ENCODE data around the gene CPNE9.
A peak's percentile ranks its signal among the peaks of the same experiment; 100 is the strongest.

Gene CPNE9

DNA sequence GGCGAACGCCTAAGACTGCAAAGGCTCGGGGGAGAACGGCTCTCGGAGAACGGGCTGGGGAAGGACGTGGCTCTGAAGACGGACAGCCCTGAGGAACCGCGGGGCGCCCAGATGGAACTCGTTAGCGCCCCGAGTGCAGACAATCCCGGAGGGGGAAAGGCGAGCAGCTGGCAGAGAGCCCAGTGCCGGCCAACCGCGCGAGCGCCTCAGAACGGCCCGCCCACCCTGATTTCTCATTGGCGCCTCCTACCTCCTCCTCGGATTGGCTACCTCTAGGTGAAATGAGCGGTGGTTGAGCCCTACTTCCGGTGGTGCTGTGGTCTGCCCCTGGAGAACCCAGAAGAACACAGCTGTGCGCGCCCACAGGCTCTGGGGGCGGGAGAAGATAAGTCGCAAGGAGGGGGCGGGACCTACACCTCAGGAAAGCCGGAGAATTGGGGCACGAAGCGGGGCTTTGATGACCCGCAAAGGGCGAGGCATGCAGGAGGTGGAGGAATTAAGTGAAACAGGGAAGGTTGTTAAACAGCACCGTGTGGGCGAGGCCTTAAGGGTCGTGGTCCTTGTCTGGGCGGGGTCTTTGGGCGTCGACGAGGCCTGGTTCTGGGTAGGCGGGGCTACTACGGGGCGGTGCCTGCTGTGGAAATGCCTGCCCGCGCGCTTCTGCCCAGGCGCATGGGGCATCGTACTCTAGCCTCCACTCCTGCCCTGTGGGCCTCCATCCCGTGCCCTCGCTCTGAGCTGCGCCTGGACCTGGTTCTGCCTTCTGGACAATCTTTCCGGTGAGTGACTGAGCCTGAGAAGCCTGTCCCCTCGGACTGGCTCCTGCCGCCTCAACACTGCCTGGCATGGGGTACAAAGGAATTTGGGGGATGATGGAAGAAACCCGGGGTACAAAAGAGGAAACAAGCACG, 46.3 kb downstream of the CPNE9 start, which contains the start of gene OGG1:
Gene OGG1, plus strand, starts transcription at position 308 of the 911 bp plus-strand sequence. Its CDS starts 335 bp downstream, at position 643.
- FAIRE-seq (peak; percentile 85), DNase-seq (ENCODE audit: insufficient read length, low spot score) (peak; percentile 98)
- peak; percentile 23; the same call in 1 of the 2 replicates for TF ChIP-seq POLR2AphosphoS5 (IDR thresholded peaks at IDR 0.05; ENCODE audit: low read depth, low read length)
- no peak for TF ChIP-seq POLR2A (IDR thresholded peaks at IDR 0.05; ENCODE audit: low read depth, low read length)
- no peak for TF ChIP-seq PAX5 (IDR thresholded peaks at IDR 0.05; ENCODE audit: insufficient read depth, low read length, severe bottlenecking)
- no peak for TF ChIP-seq SPI1 (IDR thresholded peaks at IDR 0.05; ENCODE audit: low read depth, low read length)
- TF ChIP-seq POU2F2 (IDR thresholded peaks at IDR 0.05; ENCODE audit: low read depth, low read length) = peak; percentile 36; the same call in 1 of the 2 replicates
- peak; percentile 51; the same call in 1 of the 2 replicates for TF ChIP-seq TAF1 (IDR thresholded peaks at IDR 0.05; ENCODE audit: low read depth, low read length)

DNA sequence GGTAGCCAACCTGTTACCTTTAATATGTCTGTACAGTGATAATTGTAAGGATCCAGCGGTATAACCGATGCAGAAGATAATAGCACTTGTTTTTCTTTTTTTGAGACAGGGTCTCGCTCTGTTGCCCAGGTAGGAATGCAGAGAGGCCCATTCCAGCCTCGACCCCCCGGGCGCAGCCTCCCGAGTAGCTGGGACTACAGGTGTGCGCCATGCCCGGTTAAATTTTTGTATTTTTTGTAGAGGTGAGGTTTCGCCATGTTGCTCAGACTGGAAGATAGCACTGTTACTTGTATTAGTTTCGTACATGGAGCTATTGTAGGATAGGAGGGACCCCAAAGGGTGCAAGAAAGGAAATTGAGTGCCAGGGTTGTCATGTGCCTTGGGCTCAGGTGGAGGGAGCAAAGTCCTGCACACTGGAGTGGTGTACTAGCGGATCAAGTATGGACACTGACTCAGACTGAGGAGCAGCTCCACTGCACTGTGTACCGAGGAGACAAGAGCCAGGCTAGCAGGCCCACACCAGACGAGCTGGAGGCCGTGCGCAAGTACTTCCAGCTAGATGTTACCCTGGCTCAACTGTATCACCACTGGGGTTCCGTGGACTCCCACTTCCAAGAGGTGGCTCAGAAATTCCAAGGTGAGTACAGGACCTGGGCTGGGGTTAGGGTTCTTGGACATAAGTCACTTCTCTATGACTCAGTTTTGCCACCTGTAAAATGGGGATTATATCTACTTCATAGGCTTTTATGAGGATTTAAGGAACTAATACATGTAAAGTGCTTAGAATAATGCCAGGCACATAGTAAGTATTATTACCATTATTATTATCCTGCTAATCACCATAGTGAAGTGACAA, 47.2 kb downstream of the CPNE9 start:
- DNase-seq (ENCODE audit: insufficient read length, low spot score) = no peak
- TF ChIP-seq PAX5 (IDR thresholded peaks at IDR 0.05; ENCODE audit: insufficient read depth, low read length, severe bottlenecking) (no peak), SPI1 (IDR thresholded peaks at IDR 0.05; ENCODE audit: low read depth, low read length) (no peak), POU2F2 (IDR thresholded peaks at IDR 0.05; ENCODE audit: low read depth, low read length) (no peak), POLR2AphosphoS5 (IDR thresholded peaks at IDR 0.05; ENCODE audit: low read depth, low read length) (no peak), POLR2A (IDR thresholded peaks at IDR 0.05; ENCODE audit: low read depth, low read length) (no peak), TAF1 (IDR thresholded peaks at IDR 0.05; ENCODE audit: low read depth, low read length) (no peak)
- no peak for FAIRE-seq

DNA sequence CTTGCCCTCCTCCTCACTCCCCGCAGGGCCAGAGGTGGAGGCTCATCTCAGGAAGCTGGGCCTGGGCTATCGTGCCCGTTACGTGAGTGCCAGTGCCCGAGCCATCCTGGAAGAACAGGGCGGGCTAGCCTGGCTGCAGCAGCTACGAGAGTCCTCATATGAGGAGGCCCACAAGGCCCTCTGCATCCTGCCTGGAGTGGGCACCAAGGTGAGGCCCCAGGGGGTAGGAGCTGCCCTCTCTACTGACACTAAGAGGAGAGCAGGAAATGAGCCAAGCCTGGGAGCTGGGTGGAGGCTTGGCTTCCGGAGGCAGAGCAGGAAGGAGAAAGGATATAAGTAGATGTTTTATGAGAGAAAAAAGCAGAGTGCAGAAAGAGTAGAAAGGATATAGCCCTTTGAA, 51.0 kb downstream of the CPNE9 start:
- DNase-seq (ENCODE audit: insufficient read length, low spot score) (no peak), FAIRE-seq (no peak)
- TF ChIP-seq SPI1 (IDR thresholded peaks at IDR 0.05; ENCODE audit: low read depth, low read length) = no peak
- TF ChIP-seq POLR2AphosphoS5 (IDR thresholded peaks at IDR 0.05; ENCODE audit: low read depth, low read length) = no peak

DNA sequence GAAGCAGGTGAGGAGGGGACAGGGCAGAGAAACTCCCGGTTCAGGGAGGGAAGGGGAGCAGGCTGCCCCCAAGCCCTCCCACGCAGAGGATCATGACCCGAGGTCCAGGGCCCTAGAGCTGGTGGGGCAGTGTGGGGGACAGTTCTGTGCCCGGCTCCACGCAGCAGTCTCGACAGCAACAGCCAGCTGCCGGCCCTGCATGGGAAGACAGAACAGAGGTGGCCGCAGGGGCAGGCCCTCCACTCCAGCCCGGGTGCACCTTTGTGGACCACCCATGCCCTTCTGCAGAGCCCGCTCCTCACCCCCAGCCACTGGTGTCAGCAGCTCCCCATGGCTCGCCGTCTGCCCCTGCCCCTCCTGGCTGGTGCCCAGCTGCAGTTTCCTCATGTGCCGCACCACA, 53.8 kb downstream of the CPNE9 start:
- no peak for TF ChIP-seq PAX5 (IDR thresholded peaks at IDR 0.05; ENCODE audit: insufficient read depth, low read length, severe bottlenecking)
- TF ChIP-seq POLR2AphosphoS5 (IDR thresholded peaks at IDR 0.05; ENCODE audit: low read depth, low read length) = no peak
- no peak for TF ChIP-seq POLR2A (IDR thresholded peaks at IDR 0.05; ENCODE audit: low read depth, low read length)
- TF ChIP-seq POU2F2 (IDR thresholded peaks at IDR 0.05; ENCODE audit: low read depth, low read length) = no peak
- TF ChIP-seq TAF1 (IDR thresholded peaks at IDR 0.05; ENCODE audit: low read depth, low read length) = no peak
- TF ChIP-seq SPI1 (IDR thresholded peaks at IDR 0.05; ENCODE audit: low read depth, low read length) = no peak
- no peak for FAIRE-seq
- DNase-seq (ENCODE audit: insufficient read length, low spot score) = no peak

DNA sequence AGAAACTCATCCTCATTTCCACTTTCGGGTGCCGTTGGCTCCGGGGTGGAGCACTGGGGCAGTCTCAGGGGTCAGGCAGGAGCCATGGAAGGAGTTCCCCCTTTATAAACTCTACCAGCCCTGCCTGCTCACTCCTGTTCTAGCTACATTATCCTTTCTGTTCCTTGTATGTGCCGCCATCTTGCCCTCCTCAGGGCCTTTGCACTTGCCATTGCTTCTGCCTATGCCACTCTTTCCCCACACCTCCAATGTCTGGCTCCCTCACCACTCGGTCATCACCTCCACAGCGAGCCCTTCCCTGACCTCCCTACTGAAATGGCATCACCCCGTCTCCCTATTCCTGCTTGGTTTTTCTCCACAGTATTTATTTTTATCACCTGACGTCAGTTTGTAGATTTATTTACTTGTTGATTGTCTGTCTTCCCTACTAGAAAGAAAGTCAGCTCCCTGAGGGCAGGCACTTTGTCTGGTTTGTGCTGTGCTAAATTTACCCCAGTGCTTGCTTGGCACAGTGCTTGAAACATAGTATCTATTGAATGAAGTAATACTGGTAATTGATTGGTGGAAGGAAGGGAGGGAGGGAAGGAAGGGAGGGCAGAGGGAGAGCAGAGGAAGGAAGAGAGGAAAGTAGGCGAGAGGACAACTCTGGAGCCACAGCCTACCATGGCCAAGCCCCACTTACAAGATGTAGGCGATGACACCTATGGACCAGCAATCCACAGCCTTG, 57.3 kb downstream of the CPNE9 start:
- no peak for FAIRE-seq
- DNase-seq (ENCODE audit: insufficient read length, low spot score) = no peak
- TF ChIP-seq POLR2A (IDR thresholded peaks at IDR 0.05; ENCODE audit: low read depth, low read length) (no peak), TAF1 (IDR thresholded peaks at IDR 0.05; ENCODE audit: low read depth, low read length) (no peak), PAX5 (IDR thresholded peaks at IDR 0.05; ENCODE audit: insufficient read depth, low read length, severe bottlenecking) (no peak), SPI1 (IDR thresholded peaks at IDR 0.05; ENCODE audit: low read depth, low read length) (no peak), POLR2AphosphoS5 (IDR thresholded peaks at IDR 0.05; ENCODE audit: low read depth, low read length) (no peak), POU2F2 (IDR thresholded peaks at IDR 0.05; ENCODE audit: low read depth, low read length) (no peak)

DNA sequence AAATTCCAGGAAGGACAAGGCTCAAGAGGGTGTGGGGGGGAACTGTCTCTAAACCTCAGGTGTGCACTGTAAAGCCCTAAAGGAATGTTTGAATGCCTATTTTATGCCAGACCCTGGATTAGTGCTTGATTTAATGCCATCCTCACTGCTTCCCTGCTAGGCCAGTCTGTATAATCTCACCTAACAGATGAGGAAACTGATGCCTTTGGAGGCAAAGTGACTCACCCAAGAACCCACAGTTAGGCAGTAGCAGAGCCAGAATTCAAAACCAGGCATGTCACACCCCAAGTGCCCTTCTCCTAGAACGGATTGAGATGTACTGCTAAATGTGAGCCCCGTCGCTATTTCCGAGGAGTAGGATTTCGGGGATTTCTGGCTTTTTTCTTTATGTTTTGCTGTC, 58.3 kb downstream of the CPNE9 start:
- no peak for FAIRE-seq
- DNase-seq (ENCODE audit: insufficient read length, low spot score) = no peak
- TF ChIP-seq SPI1 (IDR thresholded peaks at IDR 0.05; ENCODE audit: low read depth, low read length) = no peak
- no peak for TF ChIP-seq POLR2A (IDR thresholded peaks at IDR 0.05; ENCODE audit: low read depth, low read length)
- no peak for TF ChIP-seq POU2F2 (IDR thresholded peaks at IDR 0.05; ENCODE audit: low read depth, low read length)
- no peak for TF ChIP-seq PAX5 (IDR thresholded peaks at IDR 0.05; ENCODE audit: insufficient read depth, low read length, severe bottlenecking)
- TF ChIP-seq TAF1 (IDR thresholded peaks at IDR 0.05; ENCODE audit: low read depth, low read length) = no peak
- no peak for TF ChIP-seq POLR2AphosphoS5 (IDR thresholded peaks at IDR 0.05; ENCODE audit: low read depth, low read length)

DNA sequence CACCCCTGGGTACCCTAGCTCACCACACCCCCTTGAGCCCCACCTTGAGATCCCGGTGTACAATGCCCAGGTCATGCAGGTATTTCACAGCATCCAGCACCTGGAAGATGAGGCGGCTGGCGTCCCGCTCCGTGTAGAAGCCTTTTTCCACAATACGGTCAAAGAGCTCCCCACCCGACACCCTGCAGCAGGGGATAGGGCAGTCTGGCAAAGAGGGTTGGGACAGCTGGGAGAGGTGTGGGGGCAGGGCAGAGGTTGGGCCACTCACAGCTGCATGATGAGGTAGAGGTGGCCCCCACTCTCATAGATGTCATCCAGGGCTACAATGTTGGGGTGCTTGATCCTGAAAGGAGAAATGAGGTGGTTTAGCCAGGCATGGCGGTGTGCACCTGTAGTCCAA, 59.2 kb downstream of the CPNE9 start:
- DNase-seq (ENCODE audit: insufficient read length, low spot score) (no peak), FAIRE-seq (no peak)
- TF ChIP-seq POLR2AphosphoS5 (IDR thresholded peaks at IDR 0.05; ENCODE audit: low read depth, low read length) = no peak

DNA sequence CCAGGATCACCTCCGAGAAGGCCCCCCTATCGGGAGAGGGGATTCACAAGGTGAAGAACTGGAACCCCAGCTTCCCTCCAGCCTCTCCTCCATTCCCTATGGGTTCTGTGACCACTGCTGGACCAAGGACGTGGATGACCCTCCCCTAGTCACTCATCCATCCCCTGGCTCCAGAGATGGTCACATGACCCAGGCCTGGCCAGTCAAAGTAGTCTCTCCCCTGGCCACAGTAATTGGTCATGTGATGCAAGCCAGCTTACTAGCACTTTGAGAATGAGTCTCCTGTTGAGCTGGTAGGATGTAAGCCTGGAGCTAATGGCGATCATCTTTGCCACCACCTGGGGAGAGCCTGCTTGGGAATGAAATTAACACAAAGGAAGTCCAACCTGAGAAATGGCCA, 62.2 kb downstream of the CPNE9 start:
- TF ChIP-seq SPI1 (IDR thresholded peaks at IDR 0.05; ENCODE audit: low read depth, low read length) = no peak
- FAIRE-seq = no peak
- no peak for DNase-seq (ENCODE audit: insufficient read length, low spot score)

DNA sequence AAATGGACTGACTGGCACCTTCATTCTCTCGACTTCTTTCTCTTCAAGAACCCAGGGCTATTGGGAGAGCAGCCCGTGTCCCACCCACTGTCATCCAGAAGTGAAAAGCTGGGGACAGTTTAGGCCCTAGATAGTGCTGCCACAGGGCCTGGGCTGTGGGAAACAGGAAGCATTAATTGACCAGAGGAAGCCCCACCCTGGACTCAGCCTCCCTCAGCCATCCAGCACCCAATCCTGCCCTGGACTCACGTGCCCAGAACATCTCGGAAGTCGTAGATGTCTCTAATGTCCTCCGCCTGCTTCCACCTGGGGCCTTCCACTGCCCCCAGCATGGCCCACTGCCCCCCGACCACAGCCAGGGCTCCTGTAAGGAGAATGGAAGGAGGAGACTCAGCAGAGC, 63.8 kb downstream of the CPNE9 start:
- FAIRE-seq (no peak), DNase-seq (ENCODE audit: insufficient read length, low spot score) (no peak)
- TF ChIP-seq POLR2AphosphoS5 (IDR thresholded peaks at IDR 0.05; ENCODE audit: low read depth, low read length) = no peak
- no peak for TF ChIP-seq TAF1 (IDR thresholded peaks at IDR 0.05; ENCODE audit: low read depth, low read length)
- TF ChIP-seq POU2F2 (IDR thresholded peaks at IDR 0.05; ENCODE audit: low read depth, low read length) = no peak
- TF ChIP-seq PAX5 (IDR thresholded peaks at IDR 0.05; ENCODE audit: insufficient read depth, low read length, severe bottlenecking) = no peak
- TF ChIP-seq SPI1 (IDR thresholded peaks at IDR 0.05; ENCODE audit: low read depth, low read length) = no peak
- no peak for TF ChIP-seq POLR2A (IDR thresholded peaks at IDR 0.05; ENCODE audit: low read depth, low read length)
